C4-2B (cell line): ENCODE measurements around the gene TLX3.
A peak's percentile ranks its signal among the peaks of the same experiment; 100 is the strongest.

Experiments used
- H3K27ac ChIP-seq: fragments of 450-650 bp; 2 replicates; pipeline ENCODE4 v1.5.1; 2017
- ZFX ChIP-seq: fragments of 450-650 bp; IDR thresholded peaks from 2 replicates; pipeline ENCODE4 v1.6.1; 2017
- TF ChIP-seq, protein P1 (sequence below): fragments of 450-650 bp; conservative IDR thresholded peaks from 2 replicates; pipeline ENCODE4 v1.5.1; 2017; ENCODE audit warnings: mild to moderate bottlenecking

TLX3 gene

DNA sequence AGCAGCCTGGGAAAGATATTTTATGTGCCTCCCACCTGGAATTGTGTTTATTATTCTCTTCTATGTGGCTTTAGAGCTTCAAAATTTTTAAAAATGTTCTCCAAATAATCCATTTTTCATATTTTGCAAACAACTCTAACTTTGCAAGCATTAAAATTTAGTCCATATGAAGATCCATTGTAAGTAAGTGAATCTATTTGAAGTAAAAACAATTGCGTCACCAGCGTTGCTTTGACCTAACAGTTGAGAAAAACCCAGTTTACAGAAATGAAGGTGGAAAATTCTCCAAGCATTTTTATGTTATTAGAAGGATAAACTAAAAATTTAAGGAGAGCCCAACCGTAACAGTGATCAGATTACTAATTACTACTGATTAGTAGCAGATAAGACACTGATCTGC, 38.9 kb upstream of the TLX3 start:
- no peak for TF ChIP-seq ZFX
- TF ChIP-seq, protein P1, sequence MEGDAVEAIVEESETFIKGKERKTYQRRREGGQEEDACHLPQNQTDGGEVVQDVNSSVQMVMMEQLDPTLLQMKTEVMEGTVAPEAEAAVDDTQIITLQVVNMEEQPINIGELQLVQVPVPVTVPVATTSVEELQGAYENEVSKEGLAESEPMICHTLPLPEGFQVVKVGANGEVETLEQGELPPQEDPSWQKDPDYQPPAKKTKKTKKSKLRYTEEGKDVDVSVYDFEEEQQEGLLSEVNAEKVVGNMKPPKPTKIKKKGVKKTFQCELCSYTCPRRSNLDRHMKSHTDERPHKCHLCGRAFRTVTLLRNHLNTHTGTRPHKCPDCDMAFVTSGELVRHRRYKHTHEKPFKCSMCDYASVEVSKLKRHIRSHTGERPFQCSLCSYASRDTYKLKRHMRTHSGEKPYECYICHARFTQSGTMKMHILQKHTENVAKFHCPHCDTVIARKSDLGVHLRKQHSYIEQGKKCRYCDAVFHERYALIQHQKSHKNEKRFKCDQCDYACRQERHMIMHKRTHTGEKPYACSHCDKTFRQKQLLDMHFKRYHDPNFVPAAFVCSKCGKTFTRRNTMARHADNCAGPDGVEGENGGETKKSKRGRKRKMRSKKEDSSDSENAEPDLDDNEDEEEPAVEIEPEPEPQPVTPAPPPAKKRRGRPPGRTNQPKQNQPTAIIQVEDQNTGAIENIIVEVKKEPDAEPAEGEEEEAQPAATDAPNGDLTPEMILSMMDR, result no peak
- H3K27ac ChIP-seq, result no peak overlapping the region

DNA sequence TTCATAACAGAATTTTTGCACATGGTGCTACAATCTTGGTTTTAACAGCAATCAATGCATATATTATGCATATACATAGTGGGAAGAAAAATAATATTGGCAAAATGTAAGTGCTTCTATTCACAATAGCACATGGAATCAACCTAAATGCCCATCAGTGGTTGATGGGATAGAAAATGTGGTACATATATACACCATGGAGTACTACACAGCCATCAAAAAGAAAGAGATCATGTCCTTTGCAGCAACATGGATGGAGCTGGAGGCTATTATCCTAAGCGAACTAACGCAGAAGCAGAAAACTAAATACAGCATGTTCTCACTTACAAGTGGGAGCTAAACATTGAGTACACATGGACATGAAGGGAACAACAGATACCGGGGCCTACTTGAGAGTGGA, 37.2 kb upstream of the TLX3 start:
- no peak overlapping the region for H3K27ac ChIP-seq
- TF ChIP-seq, protein P1, result no peak
- no peak for TF ChIP-seq ZFX

DNA sequence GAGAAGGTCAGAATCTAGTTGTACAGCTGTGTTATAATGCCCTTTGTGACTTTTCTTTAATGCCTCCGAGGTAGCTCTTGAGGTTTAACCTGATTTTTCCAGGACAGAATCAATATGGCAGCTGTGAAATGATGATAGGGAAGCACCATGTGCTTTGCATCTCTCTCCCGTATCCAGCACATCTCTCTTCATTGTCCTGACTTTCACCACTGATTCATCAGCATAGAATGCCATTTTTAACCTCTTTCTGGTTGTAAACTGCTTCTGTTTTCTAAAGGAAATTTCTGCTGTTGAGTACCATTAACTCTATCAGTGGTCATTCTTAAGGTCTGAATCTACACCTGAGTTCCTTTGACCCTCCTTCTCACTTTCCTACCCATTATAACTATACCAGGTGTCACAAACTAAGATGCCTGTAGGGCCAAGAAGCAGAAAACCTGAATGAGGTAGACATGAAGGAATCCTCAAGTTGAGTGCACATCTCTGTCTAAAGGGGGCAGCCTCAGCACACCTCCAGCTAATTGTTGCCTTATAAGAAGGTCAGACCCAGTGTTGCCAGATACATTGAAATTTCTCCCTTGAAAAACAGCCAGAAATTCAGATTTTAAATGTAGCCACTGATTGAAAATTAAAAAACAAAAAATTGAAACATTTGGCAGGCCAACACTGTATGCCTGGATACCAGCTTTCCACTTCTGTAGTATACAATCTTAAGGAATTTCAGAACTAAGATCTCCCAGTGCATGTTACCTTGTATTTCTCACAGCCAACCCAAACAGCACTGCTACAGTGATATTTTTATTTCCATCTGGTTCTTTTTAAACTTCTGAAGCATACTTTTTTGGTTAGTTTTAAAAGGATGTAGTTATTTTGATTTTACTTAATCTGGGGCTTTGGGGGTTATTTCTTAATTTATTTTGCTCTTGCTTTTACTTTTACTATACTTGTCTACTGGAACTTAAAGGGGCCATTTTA, 35.8 kb upstream of the TLX3 start:
- no peak for TF ChIP-seq ZFX
- TF ChIP-seq, protein P1, result peak; percentile 51
- H3K27ac ChIP-seq, result no peak overlapping the region

DNA sequence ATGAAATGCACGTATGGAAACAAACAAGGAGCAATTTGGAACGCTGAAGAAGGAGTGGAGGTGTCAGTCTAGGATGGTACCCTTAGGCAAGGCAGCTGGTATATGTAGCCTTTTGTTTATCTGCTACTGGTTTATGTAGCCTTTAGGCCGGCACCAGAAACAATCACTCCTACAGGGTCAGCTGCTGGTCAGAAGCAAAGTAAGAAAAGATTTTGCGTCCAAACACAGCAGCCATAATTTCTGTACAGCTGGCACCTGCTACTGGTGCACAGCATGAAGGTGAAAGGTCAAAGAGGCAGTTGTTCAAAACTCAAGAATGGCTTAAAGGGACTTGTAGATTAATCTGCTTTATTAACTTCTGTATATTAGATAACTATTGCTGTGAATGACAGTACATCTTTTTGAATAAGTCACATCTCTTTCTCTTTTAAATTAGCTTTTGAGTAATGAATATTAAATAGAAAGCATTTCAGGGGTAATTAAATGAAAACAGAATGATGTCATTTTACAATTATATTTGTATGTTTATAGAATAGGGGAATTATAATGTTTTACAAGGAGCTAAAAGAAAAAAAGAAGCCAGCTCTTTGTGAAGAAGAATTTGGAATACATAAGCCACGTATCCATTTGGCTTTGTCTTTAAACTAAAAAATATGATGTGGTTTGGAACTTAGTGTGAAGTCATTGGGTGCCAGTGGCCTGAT, 33.1 kb upstream of the TLX3 start:
- TF ChIP-seq ZFX, result no peak
- TF ChIP-seq, protein P1, result no peak

DNA sequence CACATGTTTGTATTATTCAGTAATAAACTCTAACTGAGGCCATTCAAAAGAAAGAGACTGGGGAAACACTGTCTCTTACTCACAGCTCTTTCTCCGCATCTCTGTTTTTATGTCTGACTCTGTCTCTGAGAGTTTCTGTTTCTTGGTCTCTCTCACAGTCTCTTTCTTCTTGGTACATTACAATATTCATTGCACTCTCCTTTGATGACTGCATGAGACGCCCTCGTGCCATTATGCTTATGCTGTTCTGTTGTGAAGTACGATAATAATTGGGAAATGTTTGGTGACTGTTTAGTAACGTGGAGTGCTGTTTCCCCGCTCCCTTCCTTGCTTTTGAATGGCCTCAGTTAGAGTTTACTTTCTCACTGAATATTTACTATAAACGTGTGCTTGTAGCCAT, 25.3 kb upstream of the TLX3 start:
- TF ChIP-seq, protein P1, result no peak
- TF ChIP-seq ZFX, result no peak
- H3K27ac ChIP-seq, result no peak overlapping the region

More for the DNA sequence above, 33.1 kb upstream of the TLX3 start:
- no peak overlapping the region for H3K27ac ChIP-seq

DNA sequence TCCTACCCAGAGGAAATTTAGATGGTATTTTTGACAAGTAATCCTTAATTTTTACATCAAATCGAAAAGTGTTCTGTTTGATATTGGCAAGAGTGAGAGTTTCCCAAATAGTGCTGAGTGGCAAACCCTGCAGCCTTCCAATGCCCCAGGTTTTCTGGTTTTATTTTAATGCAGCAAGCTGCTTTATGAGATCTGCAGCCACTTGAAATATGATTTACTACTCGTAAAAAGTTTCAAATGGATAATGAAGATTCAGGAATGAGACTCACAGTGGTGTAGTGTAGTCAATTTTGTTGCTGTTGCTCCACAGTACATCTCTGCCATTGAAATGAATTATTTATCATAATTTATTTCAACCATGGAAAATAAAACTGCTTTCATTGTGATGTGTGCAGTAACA, 23.6 kb upstream of the TLX3 start:
- no peak for TF ChIP-seq ZFX
- TF ChIP-seq, protein P1, result no peak
- H3K27ac ChIP-seq, result no peak overlapping the region

DNA sequence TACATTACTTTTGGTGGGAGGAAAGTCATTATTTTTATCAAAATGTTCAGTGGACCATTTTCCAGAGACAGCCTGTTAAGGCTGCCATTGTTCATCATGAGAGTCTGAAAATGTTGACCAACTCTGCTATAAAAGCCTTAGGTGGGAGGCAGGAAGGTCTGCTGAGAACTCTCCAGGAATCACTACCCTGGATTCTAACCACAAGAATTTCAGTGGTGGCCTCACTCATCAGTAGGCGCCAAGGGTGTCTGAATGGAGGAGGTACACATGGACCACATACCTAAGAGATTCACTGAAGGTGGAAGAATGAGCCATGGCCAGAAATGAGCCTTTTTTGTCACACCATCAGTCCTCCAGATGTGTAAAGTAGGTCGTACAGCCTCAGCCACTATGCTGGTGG, 21.0 kb upstream of the TLX3 start:
- no peak overlapping the region for H3K27ac ChIP-seq
- TF ChIP-seq, protein P1, result no peak
- no peak for TF ChIP-seq ZFX
